Smooth muscle cell (in vitro differentiated cells): ENCODE results near the gene LTBR. TPM values are rescaled to one million over a fixed set of nuclear protein-coding genes. Genes with fewer than 3 reads are reported as not detected.

Experiments used
- DNase-seq: peaks from one replicate; lab custom pipeline; 2025; ENCODE audit not compliant: unreplicated experiment; lab: John Stamatoyannopoulos, UW
- H2AFZ ChIP-seq: fragments of 200-600 bp; sonication (generic); 2 replicates; pipeline ENCODE4 v1.6.0; 2016; ENCODE audit warnings: antibody characterized with exemption, low read depth, mild to moderate bottlenecking
- H3F3A ChIP-seq: fragments of 200-600 bp; sonication (generic); 2 replicates; pipeline ENCODE4 v1.6.0; 2017; ENCODE audit warnings: antibody characterized with exemption, low read depth
- H3K27ac ChIP-seq: fragments of 200-600 bp; sonication (generic); 2 replicates; pipeline ENCODE4 v1.5.1; 2016; ENCODE audit warnings: low read depth, mild to moderate bottlenecking
- H3K27me3 ChIP-seq: fragments of 200-600 bp; sonication (generic); 2 replicates; pipeline ENCODE4 v1.6.1; 2016; ENCODE audit warnings: low read depth, mild to moderate bottlenecking
- H3K36me3 ChIP-seq: fragments of 200-600 bp; sonication (generic); 2 replicates; pipeline ENCODE4 v1.5.1; 2016; ENCODE audit warnings: low read depth
- H3K4me1 ChIP-seq: fragments of 200-600 bp; sonication (generic); 2 replicates; pipeline ENCODE4 v1.5.1; 2016; ENCODE audit warnings: low read depth
- H3K4me2 ChIP-seq: fragments of 200-600 bp; sonication (generic); 2 replicates; pipeline ENCODE4 v1.6.0; 2016; ENCODE audit warnings: mild to moderate bottlenecking
- H3K4me3 ChIP-seq: fragments of 200-600 bp; sonication (generic); 2 replicates; pipeline ENCODE4 v1.5.1; 2016; ENCODE audit warnings: mild to moderate bottlenecking
- H3K79me2 ChIP-seq: fragments of 200-600 bp; sonication (generic); 2 replicates; pipeline ENCODE4 v1.6.0; 2016; ENCODE audit warnings: low read depth, mild to moderate bottlenecking
- H3K9ac ChIP-seq: fragments of 200-600 bp; sonication (generic); 2 replicates; pipeline ENCODE4 v1.6.0; 2016; ENCODE audit warnings: low read depth
- H3K9me3 ChIP-seq: fragments of 200-600 bp; sonication (generic); replicated peaks from 2 replicates; pipeline ENCODE4 v1.5.1; 2016; ENCODE audit warnings: low read depth
- H4K20me1 ChIP-seq: fragments of 200-600 bp; sonication (generic); 2 replicates; pipeline ENCODE4 v1.6.0; 2016; ENCODE audit warnings: low read depth
- WGBS: methylation state at CpG from one replicate; pipeline ENCODE4 v1.1.7; 2016; ENCODE audit warnings: low lambda C conversion rate; 5-methylcytosine and 5-hydroxymethylcytosine counted together
- polyA plus RNA-seq: library from polyadenylated mRNA; unstranded; fragments of >200 nt; fragmentation: Nextera tagmentation; extraction: Ambion mirVana; gene quantifications from 2 replicates; pipeline ENCODE4 v1.2.1, GENCODE V29; 2016
- total RNA-seq: library from RNA; depleted of rRNA; stranded (reverse); fragments of >200 nt; gene quantifications from 2 replicates; pipeline ENCODE4 v1.2.3, GENCODE V29; 2014
- TF ChIP-seq, protein P1 (sequence below): fragments of 200-600 bp; sonication (generic); IDR thresholded peaks from 2 replicates; pipeline ENCODE4 v1.5.1; 2017; ENCODE audit warnings: borderline replicate concordance, mild to moderate bottlenecking, antibody characterized with exemption; ENCODE audit not compliant: insufficient read depth, poor library complexity, severe bottlenecking

Gene LTBR
- total and polyA plus RNA-seq, 2 experiments from 2014 or later = 35.1 to 72.9 TPM

GRCh38 chr12:6367969-6368892, 15.7 kb upstream of the LTBR start:
- no peaks in the 10 kb centered on the region for H3K79me2 ChIP-seq
- DNase-seq = no peak
- no peaks in the 10 kb centered on the region for H4K20me1 ChIP-seq
- H2AFZ ChIP-seq = no peak overlapping the region
- no peaks in the 10 kb centered on the region for H3K27me3 ChIP-seq
- no peak overlapping the region for H3K4me2 ChIP-seq
- no peaks in the 10 kb centered on the region for H3K36me3 ChIP-seq
- H3F3A ChIP-seq = peaks cover 9% of the 10 kb centered on the region
- H3K4me3 ChIP-seq = no peak overlapping the region
- 93% methylated on average over 15 of the region's 15 CpGs for WGBS
- peaks cover 20% of the 10 kb centered on the region for H3K4me1 ChIP-seq
- H3K27ac ChIP-seq = no peak overlapping the region
- H3K9me3 ChIP-seq = no peaks in the 10 kb centered on the region
- H3K9ac ChIP-seq = no peak overlapping the region
- TF ChIP-seq, protein P1, sequence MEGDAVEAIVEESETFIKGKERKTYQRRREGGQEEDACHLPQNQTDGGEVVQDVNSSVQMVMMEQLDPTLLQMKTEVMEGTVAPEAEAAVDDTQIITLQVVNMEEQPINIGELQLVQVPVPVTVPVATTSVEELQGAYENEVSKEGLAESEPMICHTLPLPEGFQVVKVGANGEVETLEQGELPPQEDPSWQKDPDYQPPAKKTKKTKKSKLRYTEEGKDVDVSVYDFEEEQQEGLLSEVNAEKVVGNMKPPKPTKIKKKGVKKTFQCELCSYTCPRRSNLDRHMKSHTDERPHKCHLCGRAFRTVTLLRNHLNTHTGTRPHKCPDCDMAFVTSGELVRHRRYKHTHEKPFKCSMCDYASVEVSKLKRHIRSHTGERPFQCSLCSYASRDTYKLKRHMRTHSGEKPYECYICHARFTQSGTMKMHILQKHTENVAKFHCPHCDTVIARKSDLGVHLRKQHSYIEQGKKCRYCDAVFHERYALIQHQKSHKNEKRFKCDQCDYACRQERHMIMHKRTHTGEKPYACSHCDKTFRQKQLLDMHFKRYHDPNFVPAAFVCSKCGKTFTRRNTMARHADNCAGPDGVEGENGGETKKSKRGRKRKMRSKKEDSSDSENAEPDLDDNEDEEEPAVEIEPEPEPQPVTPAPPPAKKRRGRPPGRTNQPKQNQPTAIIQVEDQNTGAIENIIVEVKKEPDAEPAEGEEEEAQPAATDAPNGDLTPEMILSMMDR = no peak

DNA sequence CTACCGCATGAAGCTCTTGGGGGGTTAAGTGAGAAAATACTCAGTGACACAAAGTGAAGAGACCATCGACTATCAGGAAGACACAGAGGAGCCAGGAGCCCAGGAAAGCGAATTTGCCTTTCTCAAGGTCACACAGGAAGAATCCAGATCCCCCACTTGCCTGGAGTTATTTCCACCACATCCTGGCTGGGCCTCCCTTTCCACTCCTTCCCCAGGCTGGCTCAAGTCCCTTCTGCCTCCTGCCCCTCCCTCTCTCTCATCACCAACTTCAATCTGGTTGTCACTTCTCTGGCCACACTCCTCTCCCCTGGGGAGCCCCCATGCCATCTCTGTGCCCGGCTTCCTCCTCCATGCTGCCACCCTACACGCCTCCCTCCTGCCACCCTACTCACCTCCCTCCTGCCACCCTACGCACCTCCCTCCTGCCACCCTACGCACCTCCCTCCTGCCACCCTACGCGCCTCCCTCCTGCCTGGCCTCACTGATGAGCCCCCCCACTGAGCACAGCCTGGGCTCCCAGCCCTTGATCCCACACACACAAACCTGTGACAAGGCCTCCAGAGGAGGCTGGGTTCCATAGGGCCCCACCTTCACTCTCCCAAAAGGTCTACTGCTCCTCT, 14.9 kb upstream of the LTBR start:
- no peak overlapping the region for H3K4me2 ChIP-seq
- no peak overlapping the region for H2AFZ ChIP-seq
- no peaks in the 10 kb centered on the region for H4K20me1 ChIP-seq
- H3K4me1 ChIP-seq = peaks cover 23% of the 10 kb centered on the region
- peaks cover 9% of the 10 kb centered on the region for H3F3A ChIP-seq
- no peak overlapping the region for H3K4me3 ChIP-seq
- H3K9ac ChIP-seq = no peak overlapping the region
- H3K79me2 ChIP-seq = no peaks in the 10 kb centered on the region
- no peak for DNase-seq
- no peaks in the 10 kb centered on the region for H3K36me3 ChIP-seq
- TF ChIP-seq, protein P1 = no peak
- H3K9me3 ChIP-seq = no peaks in the 10 kb centered on the region
- no peak overlapping the region for H3K27ac ChIP-seq
- WGBS = 93% methylated on average over 9 of the region's 9 CpGs
- H3K27me3 ChIP-seq = no peaks in the 10 kb centered on the region

- Histone ChIP-seq H4K20me1 (no peaks in the 10 kb centered on the region), H3K36me3 (no peaks in the 10 kb centered on the region), H3K27ac (no peak overlapping the region), H2AFZ (no peak overlapping the region), H3F3A (peaks cover 9% of the 10 kb centered on the region), H3K79me2 (no peaks in the 10 kb centered on the region), H3K4me2 (peak overlapping the region; percentile 38), H3K9ac (no peak overlapping the region), H3K4me3 (no peak overlapping the region), H3K27me3 (no peaks in the 10 kb centered on the region), H3K4me1 (peaks cover 24% of the 10 kb centered on the region), H3K9me3 (no peaks in the 10 kb centered on the region)
- DNase-seq = no peak
- TF ChIP-seq, protein P1 = no peak
- 96% methylated on average over 9 of the region's 9 CpGs for WGBS
Measured at GRCh38 chr12:6369916-6370575, 13.9 kb upstream of the LTBR start.
